Testis (tissue), 3 donors: ENCODE results near the gene SLC9B2. TPM values are rescaled to one million over a fixed set of nuclear protein-coding genes. Genes with fewer than 3 reads are reported as not detected.

Experiments
- DNase-seq: peaks from one replicate; pipeline ENCODE4 v3.0.0-alpha.2; 2019
- H3K27ac ChIP-seq, 2 donors: fragments of 200-600 bp; sonication (generic); one replicate each; pipeline ENCODE4 v1.5.1; 2019
- H3K27me3 ChIP-seq: fragments of 200-600 bp; sonication (generic); one replicate; pipeline ENCODE4 v1.5.1; 2019
- H3K36me3 ChIP-seq: fragments of 200-600 bp; sonication (generic); one replicate; pipeline ENCODE4 v1.5.1; 2017; ENCODE audit warnings: low read depth; ENCODE audit errors: missing control alignments
- H3K4me1 ChIP-seq: fragments of 200-600 bp; sonication (generic); one replicate; pipeline ENCODE4 v1.5.1; 2019
- H3K4me3 ChIP-seq, 2 donors: fragments of 200-600 bp; sonication (generic); one replicate each; pipeline ENCODE4 v1.5.1; 2017 to 2019
- H3K9me3 ChIP-seq: fragments of 200-600 bp; sonication (generic); one replicate; pipeline ENCODE4 v1.5.1; 2017
- CTCF ChIP-seq, 3 experiments: fragments of 450-650 bp in 2 of 3; fragments of 200-600 bp in 1 of 3; sonication (generic) in 1 of 3; IDR thresholded peaks; one replicate each; pipeline ENCODE4 v1.5.1; 2016 to 2019; ENCODE audit warnings: antibody characterized with exemption in 3 of 3, mild to moderate bottlenecking in 2 of 3, moderate library complexity in 1 of 3
- POLR2A ChIP-seq: fragments of 450-650 bp; IDR thresholded peaks from one replicate; pipeline ENCODE4 v1.6.1; 2017; ENCODE audit warnings: antibody characterized with exemption, mild to moderate bottlenecking, moderate library complexity
- WGBS, 2 donors: methylation state at CpG; one replicate each; pipeline ENCODE4 v1.1.5; 2018; 5-methylcytosine and 5-hydroxymethylcytosine counted together
- intact Hi-C: fragments of 100-400 bp; cut with DNase I; formaldehyde crosslinking; loops from one replicate; pipeline ENCODE4 v1.15.1; 2023; ENCODE audit warnings: low total_unique reads
- polyA plus RNA-seq: library from polyadenylated mRNA; stranded (reverse); fragments of 350-450 nt; fragmentation: Illumina TruSeq; extraction: RNeasy Lipid Tissue Mini Kit (QIAGEN cat#74804); gene quantifications from one replicate; pipeline ENCODE4 v1.2.3, GENCODE V29; 2014; ENCODE audit warnings: low read depth, low replicate concordance; ENCODE audit not compliant: insufficient read depth
- total RNA-seq, 2 donors: library from RNA; depleted of rRNA; stranded (reverse); fragments of >200 nt; gene quantifications; one replicate each; pipeline ENCODE4 v1.2.3, GENCODE V29; 2016

SLC9B2 gene
- total and polyA plus RNA-seq, 3 donors from 2014 or later: 9.7 to 14.6 (median 10.2) TPM

- DNase-seq: no peak
- Histone ChIP-seq H3K27ac (no peak overlapping the region), H3K9me3 (no peaks in the 10 kb centered on the region), H3K36me3 (no peaks in the 10 kb centered on the region), H3K4me3 (no peak overlapping the region), H3K4me1 (no peaks in the 10 kb centered on the region), H3K27me3 (no peaks in the 10 kb centered on the region)
- TF ChIP-seq POLR2A: no peak
- no peak for TF ChIP-seq CTCF (IDR thresholded peaks at IDR 0.05)
- 86 to 88% methylated on average over 4 of the region's 4 CpGs for WGBS, 2 donors
- intact Hi-C loops: no loop called here
Observed at GRCh38 chr4:103108542-103108941, 32.0 kb upstream of the SLC9B2 start.

GRCh38 chr4:103105558-103106356 lies 29.2 kb upstream of the SLC9B2 start:
- WGBS, 2 donors: 89 to 95% methylated on average over 2 of the region's 2 CpGs
- H3K4me1 ChIP-seq: no peaks in the 10 kb centered on the region
- H3K9me3 ChIP-seq: no peaks in the 10 kb centered on the region
- H3K4me3 ChIP-seq: no peak overlapping the region
- H3K27ac ChIP-seq: no peak overlapping the region
- no peak for DNase-seq
- intact Hi-C loops: no loop called here
- H3K36me3 ChIP-seq: no peaks in the 10 kb centered on the region
- TF ChIP-seq CTCF (IDR thresholded peaks at IDR 0.05) (no peak), POLR2A (no peak)
- no peaks in the 10 kb centered on the region for H3K27me3 ChIP-seq

- 92 to 97% methylated on average over 3 of the region's 3 CpGs for WGBS, 2 donors
- H3K27me3 ChIP-seq: no peaks in the 10 kb centered on the region
- H3K36me3 ChIP-seq: no peaks in the 10 kb centered on the region
- intact Hi-C loops: no loop called here
- H3K4me3 ChIP-seq: no peak overlapping the region
- no peaks in the 10 kb centered on the region for H3K9me3 ChIP-seq
- H3K27ac ChIP-seq: no peak overlapping the region
- H3K4me1 ChIP-seq: no peaks in the 10 kb centered on the region
- no peak for TF ChIP-seq POLR2A
- no peak for TF ChIP-seq CTCF (IDR thresholded peaks at IDR 0.05)
- no peak for DNase-seq
Observed at GRCh38 chr4:103104886-103105285, 28.3 kb upstream of the SLC9B2 start.

GRCh38 chr4:103100691-103101090 lies 24.1 kb upstream of the SLC9B2 start:
- Histone ChIP-seq H3K4me1 (peaks cover 22% of the 10 kb centered on the region), H3K4me3 (no peak overlapping the region), H3K9me3 (no peaks in the 10 kb centered on the region), H3K27ac (no peak overlapping the region), H3K27me3 (no peaks in the 10 kb centered on the region), H3K36me3 (no peaks in the 10 kb centered on the region)
- DNase-seq: no peak
- intact Hi-C loops: no loop called here
- 60 to 65% methylated on average over 5 of the region's 5 CpGs for WGBS, 2 donors
- no peak for TF ChIP-seq POLR2A
- no peak for TF ChIP-seq CTCF (IDR thresholded peaks at IDR 0.05)
